ENCODE results near the gene ST3GAL6. TPM values are rescaled to one million over a fixed set of nuclear protein-coding genes. Genes with fewer than 3 reads are reported as not detected.

The ST3GAL6 gene
- total RNA-seq, 1 donor from 2014 or later = 16.0 TPM

DNA sequence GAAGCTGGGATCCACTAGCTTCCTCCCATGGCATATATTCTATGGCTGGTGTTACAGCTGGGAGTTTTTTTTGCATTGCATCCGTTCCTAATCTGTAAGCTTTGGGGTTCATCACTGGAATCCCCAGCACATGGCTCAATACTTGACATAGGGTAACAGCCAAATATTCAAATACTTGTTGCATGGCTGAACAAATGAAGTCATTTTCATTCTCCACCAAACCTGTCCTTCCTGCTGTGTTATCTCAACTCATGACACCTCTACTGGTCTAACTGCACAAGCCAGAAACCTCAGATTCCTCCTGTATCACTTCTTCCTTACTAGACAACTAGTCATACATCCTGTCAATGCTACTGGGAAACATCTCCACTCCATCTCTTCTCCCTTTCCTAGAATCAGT, 43.4 kb downstream of the ST3GAL6 start:
- Mint-ChIP-seq H3K4me1 (peaks cover 10% of the 10 kb centered on the region), H3K9me3 (no peaks in the 10 kb centered on the region), H3K4me3 (no peak overlapping the region), H3K27me3 (ENCODE audit: low read depth) (no peaks in the 10 kb centered on the region), H3K36me3 (ENCODE audit: low read depth) (peaks cover 54% of the 10 kb centered on the region), H3K27ac (ENCODE audit: unreplicated experiment) (no peak overlapping the region)
- no peak for DNase-seq (ENCODE audit: low read depth, low spot score)
- no peak for TF ChIP-seq CTCF (conservative IDR thresholded peaks at IDR 0.05)

GRCh38 chr3:98807011-98807410, 43.9 kb downstream of the ST3GAL6 start:
- no peaks in the 10 kb centered on the region for H3K9me3 Mint-ChIP-seq
- peaks cover 10% of the 10 kb centered on the region for H3K4me1 Mint-ChIP-seq
- H3K27ac Mint-ChIP-seq (ENCODE audit: unreplicated experiment) = no peak overlapping the region
- TF ChIP-seq CTCF (conservative IDR thresholded peaks at IDR 0.05) = no peak
- DNase-seq (ENCODE audit: low read depth, low spot score) = no peak
- peaks cover 49% of the 10 kb centered on the region for H3K36me3 Mint-ChIP-seq (ENCODE audit: low read depth)
- no peak overlapping the region for H3K4me3 Mint-ChIP-seq
- no peaks in the 10 kb centered on the region for H3K27me3 Mint-ChIP-seq (ENCODE audit: low read depth)

GRCh38 chr3:98807561-98807960, 44.4 kb downstream of the ST3GAL6 start:
- Mint-ChIP-seq H3K4me3 (no peak overlapping the region), H3K36me3 (ENCODE audit: low read depth) (peaks cover 45% of the 10 kb centered on the region), H3K9me3 (no peaks in the 10 kb centered on the region), H3K27me3 (ENCODE audit: low read depth) (no peaks in the 10 kb centered on the region), H3K4me1 (peaks cover 10% of the 10 kb centered on the region), H3K27ac (ENCODE audit: unreplicated experiment) (no peak overlapping the region)
- no peak for DNase-seq (ENCODE audit: low read depth, low spot score)
- TF ChIP-seq CTCF (conservative IDR thresholded peaks at IDR 0.05) = no peak

DNA sequence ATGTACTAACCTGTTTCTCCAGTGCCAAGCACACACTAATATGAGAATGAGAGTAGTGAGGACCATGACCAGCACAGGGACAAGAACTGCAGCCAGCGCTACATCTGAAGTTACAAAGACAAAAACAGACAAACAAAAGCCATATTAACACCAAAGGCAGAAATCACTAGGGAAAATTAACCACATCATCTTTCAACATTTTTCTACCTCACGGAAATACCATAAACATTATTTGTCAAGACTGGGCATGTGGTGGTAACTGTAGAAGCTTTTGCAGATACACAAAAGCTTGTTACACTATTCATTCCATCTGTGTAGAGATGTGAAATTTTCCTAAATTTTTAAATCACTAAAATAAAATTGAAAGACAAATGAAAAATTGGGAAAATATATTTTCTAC, 44.9 kb downstream of the ST3GAL6 start:
- Mint-ChIP-seq H3K36me3 (ENCODE audit: low read depth) (peaks cover 41% of the 10 kb centered on the region), H3K4me3 (no peak overlapping the region), H3K27me3 (ENCODE audit: low read depth) (no peaks in the 10 kb centered on the region), H3K9me3 (no peaks in the 10 kb centered on the region), H3K4me1 (peaks cover 10% of the 10 kb centered on the region), H3K27ac (ENCODE audit: unreplicated experiment) (no peak overlapping the region)
- no peak for TF ChIP-seq CTCF (conservative IDR thresholded peaks at IDR 0.05)
- DNase-seq (ENCODE audit: low read depth, low spot score) = no peak

DNA sequence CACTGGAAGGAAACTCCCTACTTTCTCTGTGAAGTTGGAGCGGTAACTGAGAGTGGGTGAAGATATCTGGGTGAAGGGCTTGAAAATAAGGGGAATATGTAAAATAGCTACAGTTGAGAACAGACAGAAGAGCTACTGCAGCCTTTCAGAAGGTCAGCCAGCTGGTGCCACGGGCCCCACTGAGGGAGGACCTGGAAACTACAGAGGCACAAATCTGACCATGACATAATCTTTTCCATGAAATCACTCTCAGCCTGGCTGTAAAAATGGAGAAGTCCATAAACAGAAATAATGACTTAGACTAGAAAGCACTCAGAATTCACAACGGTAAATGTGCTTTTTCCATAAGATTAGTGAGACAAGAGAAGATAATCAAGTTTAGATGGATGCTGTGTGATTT, 46.4 kb downstream of the ST3GAL6 start:
- DNase-seq (ENCODE audit: low read depth, low spot score) = no peak
- Mint-ChIP-seq H3K27me3 (ENCODE audit: low read depth) (no peaks in the 10 kb centered on the region), H3K27ac (ENCODE audit: unreplicated experiment) (no peak overlapping the region), H3K9me3 (no peaks in the 10 kb centered on the region), H3K4me3 (no peak overlapping the region), H3K36me3 (ENCODE audit: low read depth) (peaks cover 30% of the 10 kb centered on the region), H3K4me1 (peaks cover 10% of the 10 kb centered on the region)
- TF ChIP-seq CTCF (conservative IDR thresholded peaks at IDR 0.05) = no peak

DNA sequence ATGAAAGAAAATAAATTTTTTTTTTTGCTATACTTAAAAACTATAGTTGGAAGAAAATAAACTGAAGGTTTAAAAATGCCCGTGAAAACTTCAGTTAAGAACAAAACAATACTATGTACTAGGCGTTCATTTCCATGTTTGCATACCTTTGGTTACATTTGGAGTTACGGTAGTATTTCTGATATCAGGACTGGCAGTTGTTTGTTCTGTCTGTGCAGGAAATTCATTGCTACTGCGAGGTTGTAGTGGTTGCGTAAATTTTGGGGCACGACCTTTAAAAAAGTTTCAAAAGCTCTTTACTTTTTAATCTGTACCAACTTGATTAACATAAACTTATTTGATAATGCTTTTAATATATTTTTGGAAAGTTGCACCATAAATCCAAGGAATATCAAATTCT, 47.9 kb downstream of the ST3GAL6 start:
- Mint-ChIP-seq H3K4me3 (no peak overlapping the region), H3K27ac (ENCODE audit: unreplicated experiment) (no peak overlapping the region), H3K4me1 (peaks cover 10% of the 10 kb centered on the region), H3K27me3 (ENCODE audit: low read depth) (no peaks in the 10 kb centered on the region), H3K36me3 (ENCODE audit: low read depth) (peaks cover 22% of the 10 kb centered on the region), H3K9me3 (no peaks in the 10 kb centered on the region)
- no peak for TF ChIP-seq CTCF (conservative IDR thresholded peaks at IDR 0.05)
- no peak for DNase-seq (ENCODE audit: low read depth, low spot score)

Measured in neural crest cell (in vitro differentiated cells).